Hepatocyte (in vitro differentiated cells): Measurements from ENCODE around the gene JAKMIP1. TPM values are rescaled to one million over a fixed set of nuclear protein-coding genes. Genes with fewer than 3 reads are reported as not detected.

Experiments used
- DNase-seq: peaks from one replicate; pipeline ENCODE4 v3.0.0-alpha.2; 2016; ENCODE audit warnings: low spot score
- H2AFZ ChIP-seq: fragments of 200-600 bp; sonication (generic); 2 replicates; pipeline ENCODE4 v1.6.0; 2016; ENCODE audit warnings: antibody characterized with exemption, mild to moderate bottlenecking
- H3K27ac ChIP-seq: fragments of 200-600 bp; sonication (generic); 2 replicates; pipeline ENCODE4 v1.5.1; 2016; ENCODE audit warnings: mild to moderate bottlenecking
- H3K27me3 ChIP-seq: fragments of 200-600 bp; sonication (generic); 2 replicates; pipeline ENCODE4 v1.6.1; 2016
- H3K36me3 ChIP-seq: fragments of 200-600 bp; sonication (generic); replicated peaks from 2 replicates; pipeline ENCODE4 v1.5.1; 2016; ENCODE audit warnings: low read depth; ENCODE audit not compliant: insufficient read depth
- H3K4me1 ChIP-seq: fragments of 200-600 bp; sonication (generic); 2 replicates; pipeline ENCODE4 v1.5.1; 2016; ENCODE audit warnings: mild to moderate bottlenecking, moderate library complexity; ENCODE audit not compliant: insufficient read depth
- H3K4me2 ChIP-seq: fragments of 200-600 bp; sonication (generic); 2 replicates; pipeline ENCODE4 v1.6.0; 2016
- H3K4me3 ChIP-seq: fragments of 200-600 bp; sonication (generic); 2 replicates; pipeline ENCODE4 v1.5.1; 2016; ENCODE audit warnings: mild to moderate bottlenecking
- H3K79me2 ChIP-seq: fragments of 200-600 bp; sonication (generic); 2 replicates; pipeline ENCODE4 v1.6.0; 2017; ENCODE audit warnings: mild to moderate bottlenecking
- H3K9me2 ChIP-seq: fragments of 200-600 bp; sonication (generic); replicated peaks from 2 replicates; pipeline ENCODE4 v1.6.0; 2017; ENCODE audit warnings: mild to moderate bottlenecking; ENCODE audit not compliant: insufficient read depth
- H3K9me3 ChIP-seq: fragments of 200-600 bp; sonication (generic); 2 replicates; pipeline ENCODE4 v1.5.1; 2016; ENCODE audit warnings: low read depth, mild to moderate bottlenecking
- H4K20me1 ChIP-seq: fragments of 200-600 bp; sonication (generic); 2 replicates; pipeline ENCODE4 v1.6.0; 2016; ENCODE audit warnings: mild to moderate bottlenecking; ENCODE audit not compliant: insufficient read depth, poor library complexity, severe bottlenecking
- CTCF ChIP-seq: fragments of 200-600 bp; sonication (generic); IDR thresholded peaks from 2 replicates; pipeline ENCODE4 v1.5.1; 2016; ENCODE audit warnings: antibody characterized with exemption, mild to moderate bottlenecking; ENCODE audit not compliant: poor library complexity
- EZH2 ChIP-seq: fragments of 200-600 bp; sonication (generic); IDR thresholded peaks from 2 replicates; pipeline ENCODE4 v1.6.1; 2016; ENCODE audit warnings: antibody characterized with exemption, mild to moderate bottlenecking, borderline replicate concordance
- EZH2phosphoT487 ChIP-seq: fragments of 200-600 bp; sonication (generic); IDR thresholded peaks from one replicate; pipeline ENCODE4 v1.6.1; 2018; ENCODE audit warnings: antibody characterized with exemption, mild to moderate bottlenecking, low read depth, moderate library complexity; ENCODE audit not compliant: unreplicated experiment, severe bottlenecking
- WGBS: methylation state at CpG from one replicate; pipeline ENCODE4 v1.1.6; 2016; ENCODE audit warnings: low lambda C conversion rate; ENCODE audit errors: missing lambda C conversion rate; 5-methylcytosine and 5-hydroxymethylcytosine counted together
- polyA plus RNA-seq: library from polyadenylated mRNA; unstranded; fragments of >200 nt; fragmentation: Nextera tagmentation; extraction: Ambion mirVana; gene quantifications from 2 replicates; pipeline ENCODE4 v1.2.1, GENCODE V29; 2016
- total RNA-seq: library from RNA; depleted of rRNA; stranded (reverse); fragments of >200 nt; gene quantifications from 2 replicates; pipeline ENCODE4 v1.2.3, GENCODE V29; 2014

Gene JAKMIP1
- total and polyA plus RNA-seq, 2 experiments from 2014 or later: not detected

- Histone ChIP-seq H4K20me1 (no peaks in the 10 kb centered on the region), H3K4me1 (no peaks in the 10 kb centered on the region), H2AFZ (no peak overlapping the region), H3K4me2 (no peak overlapping the region), H3K36me3 (no peaks in the 10 kb centered on the region), H3K9me2 (no peaks in the 10 kb centered on the region), H3K79me2 (no peaks in the 10 kb centered on the region), H3K27ac (no peak overlapping the region), H3K9me3 (no peaks in the 10 kb centered on the region), H3K4me3 (no peak overlapping the region), H3K27me3 (no peaks in the 10 kb centered on the region)
- WGBS: 91% methylated on average over 16 of the region's 16 CpGs
- DNase-seq: no peak
- TF ChIP-seq CTCF (no peak), EZH2 (no peak), EZH2phosphoT487 (no peak)
Measured at GRCh38 chr4:6035786-6036185, 164.6 kb downstream of the JAKMIP1 start.

GRCh38 chr4:6033381-6033780, 167.0 kb downstream of the JAKMIP1 start:
- no peak overlapping the region for H3K4me2 ChIP-seq
- H3K27ac ChIP-seq: no peak overlapping the region
- H3K36me3 ChIP-seq: no peaks in the 10 kb centered on the region
- H3K9me2 ChIP-seq: no peaks in the 10 kb centered on the region
- H3K4me3 ChIP-seq: no peak overlapping the region
- H3K9me3 ChIP-seq: no peaks in the 10 kb centered on the region
- H3K79me2 ChIP-seq: no peaks in the 10 kb centered on the region
- no peak overlapping the region for H2AFZ ChIP-seq
- TF ChIP-seq EZH2phosphoT487 (no peak), EZH2 (no peak), CTCF (no peak)
- no peak for DNase-seq
- no peaks in the 10 kb centered on the region for H3K4me1 ChIP-seq
- WGBS: 90% methylated on average over 4 of the region's 4 CpGs
- no peaks in the 10 kb centered on the region for H4K20me1 ChIP-seq
- H3K27me3 ChIP-seq: peaks cover 5% of the 10 kb centered on the region

- H2AFZ ChIP-seq: no peak overlapping the region
- no peak overlapping the region for H3K4me2 ChIP-seq
- H3K36me3 ChIP-seq: no peaks in the 10 kb centered on the region
- H3K9me3 ChIP-seq: no peaks in the 10 kb centered on the region
- no peak for DNase-seq
- TF ChIP-seq EZH2phosphoT487 (no peak), CTCF (no peak), EZH2 (no peak)
- 87% methylated on average over 11 of the region's 11 CpGs for WGBS
- no peak overlapping the region for H3K27ac ChIP-seq
- no peaks in the 10 kb centered on the region for H3K4me1 ChIP-seq
- H3K9me2 ChIP-seq: no peaks in the 10 kb centered on the region
- H3K4me3 ChIP-seq: no peak overlapping the region
- H3K27me3 ChIP-seq: peaks cover 5% of the 10 kb centered on the region
- H4K20me1 ChIP-seq: no peaks in the 10 kb centered on the region
- H3K79me2 ChIP-seq: no peaks in the 10 kb centered on the region
Measured at GRCh38 chr4:6032249-6033244, 167.8 kb downstream of the JAKMIP1 start.
